ENCODE measurements around the gene ATG4B.

DNA sequence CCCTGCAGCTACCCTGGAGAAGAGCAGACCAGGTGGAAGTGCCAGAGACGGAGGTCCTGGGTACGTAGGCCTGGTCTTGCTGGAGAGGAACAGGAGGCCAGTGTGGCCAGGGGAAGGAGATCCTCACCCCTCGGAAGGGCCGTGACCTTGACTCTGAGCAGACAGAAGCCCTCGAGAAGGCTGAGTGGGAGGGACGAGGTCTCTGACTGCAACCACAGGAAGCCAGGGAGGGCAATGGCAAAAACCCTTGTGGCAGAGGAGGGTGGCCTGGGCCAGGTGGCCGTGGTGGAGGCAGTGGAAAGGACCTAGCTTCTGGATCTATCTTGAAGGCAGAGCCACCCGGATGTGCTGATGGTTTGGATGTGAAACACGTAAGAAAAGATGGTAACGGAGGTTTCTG, 28.6 kb upstream of the ATG4B start:
- no peak for TF ChIP-seq POLR2A (IDR thresholded peaks at IDR 0.05; ENCODE audit: low read length)
- no peak for TF ChIP-seq GATA1 (IDR thresholded peaks at IDR 0.05; ENCODE audit: low read depth, low read length)
